ENCODE measurements around the gene MEPE. TPM values are rescaled to one million over a fixed set of nuclear protein-coding genes. Genes with fewer than 3 reads are reported as not detected.

The MEPE gene, protein sequence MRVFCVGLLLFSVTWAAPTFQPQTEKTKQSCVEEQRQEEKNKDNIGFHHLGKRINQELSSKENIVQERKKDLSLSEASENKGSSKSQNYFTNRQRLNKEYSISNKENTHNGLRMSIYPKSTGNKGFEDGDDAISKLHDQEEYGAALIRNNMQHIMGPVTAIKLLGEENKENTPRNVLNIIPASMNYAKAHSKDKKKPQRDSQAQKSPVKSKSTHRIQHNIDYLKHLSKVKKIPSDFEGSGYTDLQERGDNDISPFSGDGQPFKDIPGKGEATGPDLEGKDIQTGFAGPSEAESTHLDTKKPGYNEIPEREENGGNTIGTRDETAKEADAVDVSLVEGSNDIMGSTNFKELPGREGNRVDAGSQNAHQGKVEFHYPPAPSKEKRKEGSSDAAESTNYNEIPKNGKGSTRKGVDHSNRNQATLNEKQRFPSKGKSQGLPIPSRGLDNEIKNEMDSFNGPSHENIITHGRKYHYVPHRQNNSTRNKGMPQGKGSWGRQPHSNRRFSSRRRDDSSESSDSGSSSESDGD
- not detected for total RNA-seq
- polyA plus RNA-seq (ENCODE audit: insufficient read depth in 1 of 8, insufficient read length in 8 of 8, low replicate concordance in 1 of 8), result not detected
- long read RNA-seq, donor 1, result 0 reads
- long read RNA-seq, donor 2, result 0 reads
- long read RNA-seq, donor 3, result 0 reads
- long read RNA-seq, donor 4, result 0 reads
- long read RNA-seq, donor 5, result 0 reads
- long read RNA-seq, donor 6, result 0 reads
- long read RNA-seq, donor 7, result 0 reads
- long read RNA-seq, donor 8, result 0 reads
- long read RNA-seq, donor 9, result 0 reads
- long read RNA-seq, donor 10, result 0 reads
- long read RNA-seq, donor 11, result 0 reads

DNA sequence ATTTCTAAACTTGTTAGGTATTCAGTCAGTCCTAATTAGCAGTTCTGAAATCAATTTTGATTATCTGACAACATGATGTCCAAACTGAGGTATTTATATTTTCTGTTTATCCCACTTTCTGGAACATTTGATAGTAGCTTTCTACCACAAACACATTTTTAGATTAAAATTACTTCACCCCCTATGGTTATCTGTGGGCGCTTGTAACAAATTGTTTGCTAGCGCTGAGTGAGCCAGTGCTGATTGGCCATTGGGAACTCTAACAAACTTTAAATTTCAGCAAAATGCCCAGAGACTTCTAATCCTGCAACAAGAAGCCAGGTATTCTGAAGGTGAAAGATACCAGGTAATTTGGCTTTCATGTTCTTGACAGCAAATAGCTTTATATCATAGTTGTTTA lies at the start of gene MEPE:
TSS of gene MEPE (plus strand) at position 301 of the 400 bp plus-strand sequence. CDS start 1,746 bp downstream, outside the sequence.
- H3K27ac ChIP-seq (ENCODE audit: low read length), result no peak within 1 kb of the TSS
- no CpG with 5 or more reads among the region's 2 CpGs for WGBS (ENCODE audit: insufficient coverage)
- no peaks in the 10 kb centered on the region for H3K36me3 ChIP-seq (ENCODE audit: control insufficient read depth, insufficient read depth, low read length)

DNA sequence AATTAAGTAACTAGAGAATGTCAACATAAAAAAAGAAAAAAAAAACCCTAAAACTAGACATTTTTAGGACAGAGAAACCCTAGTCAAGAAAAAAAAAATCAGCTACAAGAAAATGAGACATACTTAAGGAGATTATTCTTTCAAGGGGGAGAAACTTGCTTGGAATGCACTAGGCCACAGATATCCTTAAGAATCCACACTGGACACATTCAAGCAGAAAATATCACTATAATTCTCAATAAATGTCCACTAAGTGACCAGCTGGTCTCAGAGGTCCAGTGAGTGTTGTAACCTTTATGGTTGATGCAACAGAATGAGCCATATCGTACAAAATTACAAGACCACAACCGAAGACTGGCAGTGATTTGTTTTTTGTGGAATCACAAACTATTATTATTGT lies 49.0 kb upstream of the MEPE start:
- WGBS (ENCODE audit: insufficient coverage), result no CpG with 5 or more reads among the region's 2 CpGs
- DNase-seq, result no peak
- Histone ChIP-seq H3K4me3 (ENCODE audit: low read length) (no peak overlapping the region), H3K36me3 (ENCODE audit: control insufficient read depth, insufficient read depth, low read length) (no peaks in the 10 kb centered on the region), H3K27ac (ENCODE audit: low read length) (no peak overlapping the region), H3K9me3 (replicated peaks; ENCODE audit: control insufficient read depth, low read depth, low read length) (no peaks in the 10 kb centered on the region), H3K27me3 (ENCODE audit: control insufficient read depth, insufficient read depth, low read length) (no peaks in the 10 kb centered on the region), H3K4me1 (ENCODE audit: control insufficient read depth, insufficient read depth, low read length) (no peaks in the 10 kb centered on the region)

More for the DNA sequence above, at the start of gene MEPE:
- H3K4me3 ChIP-seq (ENCODE audit: low read length), result no peak within 1 kb of the TSS
- H3K4me1 ChIP-seq (ENCODE audit: control insufficient read depth, insufficient read depth, low read length), result no peaks in the 10 kb centered on the region
- H3K9me3 ChIP-seq (replicated peaks; ENCODE audit: control insufficient read depth, low read depth, low read length), result no peaks in the 10 kb centered on the region
- no peak for DNase-seq
- no peaks in the 10 kb centered on the region for H3K27me3 ChIP-seq (ENCODE audit: control insufficient read depth, insufficient read depth, low read length)

GRCh38 chr4:87785731-87786509 lies 46.8 kb upstream of the MEPE start:
- no peak overlapping the region for H3K4me3 ChIP-seq (ENCODE audit: low read length)
- no peak overlapping the region for H3K27ac ChIP-seq (ENCODE audit: low read length)
- H3K36me3 ChIP-seq (ENCODE audit: control insufficient read depth, insufficient read depth, low read length), result no peaks in the 10 kb centered on the region
- DNase-seq, result no peak
- no peaks in the 10 kb centered on the region for H3K9me3 ChIP-seq (replicated peaks; ENCODE audit: control insufficient read depth, low read depth, low read length)
- H3K27me3 ChIP-seq (ENCODE audit: control insufficient read depth, insufficient read depth, low read length), result no peaks in the 10 kb centered on the region
- WGBS (ENCODE audit: insufficient coverage), result 90% methylated on average over 7 of the region's 15 CpGs
- H3K4me1 ChIP-seq (ENCODE audit: control insufficient read depth, insufficient read depth, low read length), result no peaks in the 10 kb centered on the region

DNA sequence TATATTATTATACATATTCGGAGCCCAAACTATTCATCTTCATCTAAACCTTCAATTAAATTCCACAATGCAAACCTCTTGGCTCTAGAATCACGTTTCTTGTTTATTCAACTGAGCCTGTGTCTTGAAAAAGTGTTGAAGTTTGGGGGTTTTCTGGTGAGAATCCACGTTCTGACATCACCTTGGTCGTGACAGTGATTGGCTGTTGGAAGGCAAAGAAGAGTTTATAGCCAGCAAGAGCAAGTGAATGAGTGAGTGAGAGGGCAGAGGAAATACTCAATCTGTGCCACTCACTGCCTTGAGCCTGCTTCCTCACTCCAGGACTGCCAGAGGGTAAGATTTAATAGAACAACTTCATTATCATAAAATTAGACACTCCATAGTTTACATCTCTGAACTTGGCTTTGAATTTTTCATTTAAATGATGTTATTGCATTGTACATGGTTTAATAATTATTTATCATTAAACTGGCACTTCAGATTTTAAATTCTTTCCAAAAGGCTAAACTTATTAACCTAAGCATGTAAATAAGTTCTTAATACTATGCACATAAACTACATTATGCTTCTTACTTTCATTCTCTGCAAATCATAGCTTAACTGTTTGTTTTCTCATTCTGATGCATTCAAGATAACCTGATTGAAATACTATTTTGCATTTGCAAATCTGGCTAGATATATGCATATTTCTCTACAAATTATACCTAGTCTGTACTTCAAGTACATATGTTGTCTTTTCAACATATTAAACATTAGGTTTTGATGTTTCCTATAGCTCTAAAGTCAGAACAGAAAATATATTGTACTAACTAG lies 33.3 kb upstream of the MEPE start, which contains the start of gene IBSP:
TSS of gene IBSP (plus strand) at position 254 of the 813 bp plus-strand sequence. CDS start 2,808 bp downstream, outside the sequence.
- no peak within 1 kb of the TSS for H3K4me3 ChIP-seq (ENCODE audit: low read length)
- no peak for DNase-seq
- no peaks in the 10 kb centered on the region for H3K9me3 ChIP-seq (replicated peaks; ENCODE audit: control insufficient read depth, low read depth, low read length)
- 68% methylated on average over 3 of the region's 4 CpGs for WGBS (ENCODE audit: insufficient coverage)
- no peaks in the 10 kb centered on the region for H3K27me3 ChIP-seq (ENCODE audit: control insufficient read depth, insufficient read depth, low read length)
- no peaks in the 10 kb centered on the region for H3K36me3 ChIP-seq (ENCODE audit: control insufficient read depth, insufficient read depth, low read length)
- no peak within 1 kb of the TSS for H3K27ac ChIP-seq (ENCODE audit: low read length)
- H3K4me1 ChIP-seq (ENCODE audit: control insufficient read depth, insufficient read depth, low read length), result no peaks in the 10 kb centered on the region

- Histone ChIP-seq H3K4me1 (ENCODE audit: control insufficient read depth, insufficient read depth, low read length) (no peaks in the 10 kb centered on the region), H3K9me3 (replicated peaks; ENCODE audit: control insufficient read depth, low read depth, low read length) (no peaks in the 10 kb centered on the region), H3K27me3 (ENCODE audit: control insufficient read depth, insufficient read depth, low read length) (no peaks in the 10 kb centered on the region), H3K36me3 (ENCODE audit: control insufficient read depth, insufficient read depth, low read length) (no peaks in the 10 kb centered on the region), H3K4me3 (ENCODE audit: low read length) (no peak overlapping the region), H3K27ac (ENCODE audit: low read length) (no peak overlapping the region)
- no peak for DNase-seq
Measured at GRCh38 chr4:87802858-87803257, 29.9 kb upstream of the MEPE start.

- no peaks in the 10 kb centered on the region for H3K27me3 ChIP-seq (ENCODE audit: control insufficient read depth, insufficient read depth, low read length)
- H3K4me1 ChIP-seq (ENCODE audit: control insufficient read depth, insufficient read depth, low read length), result no peaks in the 10 kb centered on the region
- H3K4me3 ChIP-seq (ENCODE audit: low read length), result no peak overlapping the region
- H3K9me3 ChIP-seq (replicated peaks; ENCODE audit: control insufficient read depth, low read depth, low read length), result no peaks in the 10 kb centered on the region
- no peaks in the 10 kb centered on the region for H3K36me3 ChIP-seq (ENCODE audit: control insufficient read depth, insufficient read depth, low read length)
- DNase-seq, result no peak
- H3K27ac ChIP-seq (ENCODE audit: low read length), result no peak overlapping the region
- WGBS (ENCODE audit: insufficient coverage), result 60% methylated on average over 1 of the region's 2 CpGs
Measured at GRCh38 chr4:87803421-87803820, 29.3 kb upstream of the MEPE start.

GRCh38 chr4:87804871-87805270 lies 27.9 kb upstream of the MEPE start:
- no peaks in the 10 kb centered on the region for H3K4me1 ChIP-seq (ENCODE audit: control insufficient read depth, insufficient read depth, low read length)
- no peak overlapping the region for H3K27ac ChIP-seq (ENCODE audit: low read length)
- no peak for DNase-seq
- no peak overlapping the region for H3K4me3 ChIP-seq (ENCODE audit: low read length)
- no peaks in the 10 kb centered on the region for H3K27me3 ChIP-seq (ENCODE audit: control insufficient read depth, insufficient read depth, low read length)
- H3K36me3 ChIP-seq (ENCODE audit: control insufficient read depth, insufficient read depth, low read length), result no peaks in the 10 kb centered on the region
- WGBS (ENCODE audit: insufficient coverage), result no CpG with 5 or more reads among the region's 2 CpGs
- no peaks in the 10 kb centered on the region for H3K9me3 ChIP-seq (replicated peaks; ENCODE audit: control insufficient read depth, low read depth, low read length)

DNA sequence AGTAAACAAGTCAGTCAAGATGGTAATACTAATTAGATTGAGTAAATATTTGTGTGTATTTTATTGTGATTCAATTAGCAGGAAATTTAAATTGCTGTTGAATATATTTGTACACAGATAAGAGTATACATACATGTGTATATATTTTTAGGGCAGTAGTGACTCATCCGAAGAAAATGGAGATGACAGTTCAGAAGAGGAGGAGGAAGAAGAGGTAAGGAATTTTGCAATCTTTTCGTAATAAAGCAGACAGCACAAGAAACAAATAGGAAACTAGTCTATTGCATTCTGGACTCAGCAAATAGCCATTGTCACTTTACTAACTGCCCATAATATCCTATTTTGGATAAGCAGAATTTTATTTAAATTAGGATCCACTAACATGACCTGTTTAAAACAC lies 26.8 kb upstream of the MEPE start:
- H3K4me1 ChIP-seq (ENCODE audit: control insufficient read depth, insufficient read depth, low read length), result no peaks in the 10 kb centered on the region
- DNase-seq, result no peak
- H3K9me3 ChIP-seq (replicated peaks; ENCODE audit: control insufficient read depth, low read depth, low read length), result no peaks in the 10 kb centered on the region
- H3K27ac ChIP-seq (ENCODE audit: low read length), result no peak overlapping the region
- WGBS (ENCODE audit: insufficient coverage), result no CpG with 5 or more reads among the region's 2 CpGs
- H3K27me3 ChIP-seq (ENCODE audit: control insufficient read depth, insufficient read depth, low read length), result no peaks in the 10 kb centered on the region
- H3K36me3 ChIP-seq (ENCODE audit: control insufficient read depth, insufficient read depth, low read length), result no peaks in the 10 kb centered on the region
- H3K4me3 ChIP-seq (ENCODE audit: low read length), result no peak overlapping the region

DNA sequence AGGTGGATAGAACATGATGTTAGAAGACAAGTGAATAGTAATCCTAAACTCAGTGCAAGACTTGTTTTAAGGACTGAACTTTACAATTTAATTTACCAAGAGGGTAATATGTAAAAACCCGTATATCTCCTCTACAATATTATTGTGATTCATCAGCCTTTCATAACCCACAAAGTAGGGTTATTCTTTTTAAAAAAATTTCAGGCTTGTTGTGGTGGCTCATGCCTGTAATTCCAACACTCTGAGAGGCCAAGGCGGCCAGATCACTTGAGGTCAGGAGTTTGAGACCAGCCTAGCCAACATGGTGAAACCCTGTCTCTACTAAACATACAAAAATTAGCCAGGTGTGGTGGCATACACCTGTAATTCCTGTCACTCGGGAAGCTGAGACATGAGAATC lies 26.2 kb upstream of the MEPE start:
- no peak overlapping the region for H3K27ac ChIP-seq (ENCODE audit: low read length)
- no CpG with 5 or more reads among the region's 3 CpGs for WGBS (ENCODE audit: insufficient coverage)
- H3K4me3 ChIP-seq (ENCODE audit: low read length), result no peak overlapping the region
- no peaks in the 10 kb centered on the region for H3K36me3 ChIP-seq (ENCODE audit: control insufficient read depth, insufficient read depth, low read length)
- no peaks in the 10 kb centered on the region for H3K27me3 ChIP-seq (ENCODE audit: control insufficient read depth, insufficient read depth, low read length)
- no peaks in the 10 kb centered on the region for H3K4me1 ChIP-seq (ENCODE audit: control insufficient read depth, insufficient read depth, low read length)
- no peak for DNase-seq
- no peaks in the 10 kb centered on the region for H3K9me3 ChIP-seq (replicated peaks; ENCODE audit: control insufficient read depth, low read depth, low read length)
